ENCODE measurements around the gene TRIM24. TPM values are rescaled to one million over a fixed set of nuclear protein-coding genes. Genes with fewer than 3 reads are reported as not detected.

TRIM24 gene
- total and polyA plus RNA-seq, 2 of the 13 experiments (the other 11 are each of a cell fraction or from before 2014, with no cell fraction given): 100 to 106 TPM

- TF ChIP-seq KMT2B (CRISPR knock-in tag; IDR thresholded peaks at IDR 0.05) (no peak), NRL (CRISPR knock-in tag; IDR thresholded peaks at IDR 0.05; ENCODE audit: borderline replicate concordance) (no peak), TARDBP (CRISPR knock-in tag; IDR thresholded peaks at IDR 0.05) (peak; percentile 90), ZNF629 (CRISPR knock-in tag; conservative IDR thresholded peaks at IDR 0.05) (no peak), ZNF430 (CRISPR knock-in tag; IDR thresholded peaks at IDR 0.05) (0 out of 2 replicates have a peak, but pooled peaks have one; percentile 38), HNRNPLL (IDR thresholded peaks at IDR 0.05; ENCODE audit: low read depth, low read length, poor library complexity, severe bottlenecking) (no peak), MAX (IDR thresholded peaks at IDR 0.05) (0 out of 2 replicates have a peak, but pooled peaks have one; percentile 19), RBM22 (optimal IDR thresholded peaks at IDR 0.05; ENCODE audit: low read length) (peak; percentile 89), ZNF367 (CRISPR knock-in tag; IDR thresholded peaks at IDR 0.05; ENCODE audit: borderline replicate concordance) (no peak), ZNF331 (CRISPR knock-in tag; IDR thresholded peaks at IDR 0.05) (peak; percentile 88), TCF7 (IDR thresholded peaks at IDR 0.05; ENCODE audit: low read depth) (peak; percentile 72), CREB1 (IDR thresholded peaks at IDR 0.05) (no peak), CREB1 (CRISPR knock-in tag; IDR thresholded peaks at IDR 0.05) (no peak), KLF12 (CRISPR knock-in tag; IDR thresholded peaks at IDR 0.05; ENCODE audit: borderline replicate concordance) (no peak), THAP7 (CRISPR knock-in tag; IDR thresholded peaks at IDR 0.05) (no peak), IRF9 (CRISPR knock-in tag; IDR thresholded peaks at IDR 0.05; ENCODE audit: borderline replicate concordance) (no peak), ZNF816 (CRISPR knock-in tag; IDR thresholded peaks at IDR 0.05; ENCODE audit: borderline replicate concordance) (peak; percentile 49; the same call in 1 of the 2 replicates), KDM3A (CRISPR knock-in tag; IDR thresholded peaks at IDR 0.05; ENCODE audit: low read depth) (0 out of 2 replicates have a peak, but pooled peaks have one; percentile 53), ZBTB1 (CRISPR knock-in tag; IDR thresholded peaks at IDR 0.05; ENCODE audit: borderline replicate concordance) (no peak), ZFP36L1 (CRISPR knock-in tag; IDR thresholded peaks at IDR 0.05) (no peak), HHEX (CRISPR knock-in tag; IDR thresholded peaks at IDR 0.05) (0 out of 2 replicates have a peak, but pooled peaks have one; percentile 48), IKZF1 (IDR thresholded peaks at IDR 0.05) (no peak), HES4 (CRISPR knock-in tag; IDR thresholded peaks at IDR 0.05; ENCODE audit: borderline replicate concordance) (no peak), ZNF296 (CRISPR knock-in tag; conservative IDR thresholded peaks at IDR 0.05) (no peak), HINFP (CRISPR knock-in tag; IDR thresholded peaks at IDR 0.05; ENCODE audit: low read depth) (no peak), NR2F2 (IDR thresholded peaks at IDR 0.05; ENCODE audit: borderline replicate concordance, low read depth) (peak; percentile 58; the same call in 1 of the 2 replicates), NFRKB (IDR thresholded peaks at IDR 0.05) (no peak), MXI1 (IDR thresholded peaks at IDR 0.05; ENCODE audit: borderline replicate concordance, low read depth, low read length) (no peak), ZNF362 (CRISPR knock-in tag; IDR thresholded peaks at IDR 0.05; ENCODE audit: borderline replicate concordance) (peak; percentile 44; the same call in 1 of the 2 replicates)
Observed at GRCh38 chr7:138565451-138566114, 105.5 kb downstream of the TRIM24 start (continued).
